HepG2 (cell line): ENCODE results near the gene FNDC3A.

Source experiments
- NFE2L1 ChIP-seq: sonication (generic); formaldehyde crosslinking; IDR thresholded peaks from 2 replicates; pipeline ENCODE4 v1.4.0; 2020; ENCODE audit warnings: missing genetic modification reagents, mild to moderate bottlenecking, borderline replicate concordance
- POLR2A ChIP-seq, 2 experiments: IDR thresholded peaks; 2 replicates each; pipeline ENCODE4 v1.6.1; 2011; ENCODE audit warnings: low read depth in 2 of 2, low read length in 2 of 2, mild to moderate bottlenecking in 1 of 2, moderate library complexity in 1 of 2; ENCODE audit not compliant: insufficient read depth in 1 of 2
- SUZ12 ChIP-seq: fragments of 150-350 bp; IDR thresholded peaks from 2 replicates; pipeline ENCODE4 v1.6.1; 2014; ENCODE audit warnings: low read depth, low read length
- TAF1 ChIP-seq: sonication (generic); formaldehyde crosslinking; IDR thresholded peaks from 2 replicates; pipeline ENCODE4 v1.4.0; 2020; ENCODE audit warnings: missing genetic modification reagents
- ZNF24 ChIP-seq: fragments of 450-650 bp; IDR thresholded peaks from 2 replicates; pipeline ENCODE4 v1.6.1; 2017; ENCODE audit warnings: antibody characterized with exemption, mild to moderate bottlenecking
- ZNF251 ChIP-seq: sonication (generic); formaldehyde crosslinking; IDR thresholded peaks from 2 replicates; pipeline ENCODE4 v1.9.0; 2021; ENCODE audit warnings: mild to moderate bottlenecking, missing genetic modification reagents
- ZNF282 ChIP-seq: fragments of 450-650 bp; IDR thresholded peaks from 2 replicates; pipeline ENCODE4 v1.6.1; 2018; ENCODE audit not compliant: partially characterized antibody
- ZNF816 ChIP-seq: sonication (generic); formaldehyde crosslinking; IDR thresholded peaks from 2 replicates; pipeline ENCODE4 v1.8.0; 2022; ENCODE audit warnings: missing genetic modification reagents, mild to moderate bottlenecking, borderline replicate concordance
- TF ChIP-seq, protein P1 (sequence below): sonication (generic); formaldehyde crosslinking; IDR thresholded peaks from 2 replicates; pipeline ENCODE4 v1.5.0; 2020; ENCODE audit warnings: mild to moderate bottlenecking, missing genetic modification reagents, moderate library complexity
- TF ChIP-seq, protein P2 (sequence below): IDR thresholded peaks from 2 replicates; pipeline ENCODE4 v1.6.1; 2016
- TF ChIP-seq, protein P3 (sequence below), 2 experiments: IDR thresholded peaks; 2 replicates each; pipeline ENCODE4 v1.6.1; 2011 to 2012; ENCODE audit warnings: low read length in 2 of 2, borderline replicate concordance in 1 of 2, low read depth in 1 of 2, mild to moderate bottlenecking in 1 of 2, moderate library complexity in 1 of 2
- TF ChIP-seq, protein P4 (sequence below): fragments of 450-650 bp; IDR thresholded peaks from 2 replicates; pipeline ENCODE4 v1.6.1; 2017
- TF ChIP-seq, protein P5 (sequence below): sonication (generic); formaldehyde crosslinking; IDR thresholded peaks from 2 replicates; pipeline ENCODE4 v1.4.0; 2020; ENCODE audit warnings: missing genetic modification reagents

DNA sequence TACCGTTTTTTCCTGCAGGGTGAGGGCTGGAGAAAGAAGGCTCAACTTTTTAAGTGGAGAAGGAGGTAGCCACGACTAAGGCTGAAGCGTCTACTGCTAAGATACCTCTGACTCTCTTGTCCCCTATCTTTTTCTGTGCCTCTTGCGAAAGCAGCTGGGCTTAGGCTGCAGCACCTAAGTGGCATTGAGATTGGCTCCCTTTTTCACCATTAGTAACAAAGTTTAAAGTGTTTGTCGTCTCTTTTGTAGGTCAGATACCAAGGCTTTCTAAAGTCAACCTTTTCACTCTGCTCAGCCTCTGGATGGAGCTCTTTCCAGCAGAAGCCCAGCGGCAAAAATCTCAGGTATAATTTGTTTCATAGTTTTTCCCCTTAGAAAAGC, 272.9 kb downstream of the FNDC3A start:
- TF ChIP-seq, protein P1, sequence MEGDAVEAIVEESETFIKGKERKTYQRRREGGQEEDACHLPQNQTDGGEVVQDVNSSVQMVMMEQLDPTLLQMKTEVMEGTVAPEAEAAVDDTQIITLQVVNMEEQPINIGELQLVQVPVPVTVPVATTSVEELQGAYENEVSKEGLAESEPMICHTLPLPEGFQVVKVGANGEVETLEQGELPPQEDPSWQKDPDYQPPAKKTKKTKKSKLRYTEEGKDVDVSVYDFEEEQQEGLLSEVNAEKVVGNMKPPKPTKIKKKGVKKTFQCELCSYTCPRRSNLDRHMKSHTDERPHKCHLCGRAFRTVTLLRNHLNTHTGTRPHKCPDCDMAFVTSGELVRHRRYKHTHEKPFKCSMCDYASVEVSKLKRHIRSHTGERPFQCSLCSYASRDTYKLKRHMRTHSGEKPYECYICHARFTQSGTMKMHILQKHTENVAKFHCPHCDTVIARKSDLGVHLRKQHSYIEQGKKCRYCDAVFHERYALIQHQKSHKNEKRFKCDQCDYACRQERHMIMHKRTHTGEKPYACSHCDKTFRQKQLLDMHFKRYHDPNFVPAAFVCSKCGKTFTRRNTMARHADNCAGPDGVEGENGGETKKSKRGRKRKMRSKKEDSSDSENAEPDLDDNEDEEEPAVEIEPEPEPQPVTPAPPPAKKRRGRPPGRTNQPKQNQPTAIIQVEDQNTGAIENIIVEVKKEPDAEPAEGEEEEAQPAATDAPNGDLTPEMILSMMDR (CRISPR knock-in tag): 0 out of 2 replicates have a peak, but pooled peaks have one; percentile 32
- no peak for TF ChIP-seq ZNF816 (CRISPR knock-in tag)
- no peak for TF ChIP-seq ZNF282
- no peak for TF ChIP-seq SUZ12
- TF ChIP-seq, protein P2, sequence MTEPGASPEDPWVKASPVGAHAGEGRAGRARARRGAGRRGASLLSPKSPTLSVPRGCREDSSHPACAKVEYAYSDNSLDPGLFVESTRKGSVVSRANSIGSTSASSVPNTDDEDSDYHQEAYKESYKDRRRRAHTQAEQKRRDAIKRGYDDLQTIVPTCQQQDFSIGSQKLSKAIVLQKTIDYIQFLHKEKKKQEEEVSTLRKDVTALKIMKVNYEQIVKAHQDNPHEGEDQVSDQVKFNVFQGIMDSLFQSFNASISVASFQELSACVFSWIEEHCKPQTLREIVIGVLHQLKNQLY (CRISPR knock-in tag): no peak
- TF ChIP-seq NFE2L1 (CRISPR knock-in tag): no peak
- TF ChIP-seq, protein P3, sequence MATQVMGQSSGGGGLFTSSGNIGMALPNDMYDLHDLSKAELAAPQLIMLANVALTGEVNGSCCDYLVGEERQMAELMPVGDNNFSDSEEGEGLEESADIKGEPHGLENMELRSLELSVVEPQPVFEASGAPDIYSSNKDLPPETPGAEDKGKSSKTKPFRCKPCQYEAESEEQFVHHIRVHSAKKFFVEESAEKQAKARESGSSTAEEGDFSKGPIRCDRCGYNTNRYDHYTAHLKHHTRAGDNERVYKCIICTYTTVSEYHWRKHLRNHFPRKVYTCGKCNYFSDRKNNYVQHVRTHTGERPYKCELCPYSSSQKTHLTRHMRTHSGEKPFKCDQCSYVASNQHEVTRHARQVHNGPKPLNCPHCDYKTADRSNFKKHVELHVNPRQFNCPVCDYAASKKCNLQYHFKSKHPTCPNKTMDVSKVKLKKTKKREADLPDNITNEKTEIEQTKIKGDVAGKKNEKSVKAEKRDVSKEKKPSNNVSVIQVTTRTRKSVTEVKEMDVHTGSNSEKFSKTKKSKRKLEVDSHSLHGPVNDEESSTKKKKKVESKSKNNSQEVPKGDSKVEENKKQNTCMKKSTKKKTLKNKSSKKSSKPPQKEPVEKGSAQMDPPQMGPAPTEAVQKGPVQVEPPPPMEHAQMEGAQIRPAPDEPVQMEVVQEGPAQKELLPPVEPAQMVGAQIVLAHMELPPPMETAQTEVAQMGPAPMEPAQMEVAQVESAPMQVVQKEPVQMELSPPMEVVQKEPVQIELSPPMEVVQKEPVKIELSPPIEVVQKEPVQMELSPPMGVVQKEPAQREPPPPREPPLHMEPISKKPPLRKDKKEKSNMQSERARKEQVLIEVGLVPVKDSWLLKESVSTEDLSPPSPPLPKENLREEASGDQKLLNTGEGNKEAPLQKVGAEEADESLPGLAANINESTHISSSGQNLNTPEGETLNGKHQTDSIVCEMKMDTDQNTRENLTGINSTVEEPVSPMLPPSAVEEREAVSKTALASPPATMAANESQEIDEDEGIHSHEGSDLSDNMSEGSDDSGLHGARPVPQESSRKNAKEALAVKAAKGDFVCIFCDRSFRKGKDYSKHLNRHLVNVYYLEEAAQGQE (IDR thresholded peaks at IDR 0.05; ENCODE audit: borderline replicate concordance in 1 of 2, low read depth in 1 of 2, low read length in 2 of 2): no peak
- TF ChIP-seq ZNF24: no peak
- TF ChIP-seq, protein P4, sequence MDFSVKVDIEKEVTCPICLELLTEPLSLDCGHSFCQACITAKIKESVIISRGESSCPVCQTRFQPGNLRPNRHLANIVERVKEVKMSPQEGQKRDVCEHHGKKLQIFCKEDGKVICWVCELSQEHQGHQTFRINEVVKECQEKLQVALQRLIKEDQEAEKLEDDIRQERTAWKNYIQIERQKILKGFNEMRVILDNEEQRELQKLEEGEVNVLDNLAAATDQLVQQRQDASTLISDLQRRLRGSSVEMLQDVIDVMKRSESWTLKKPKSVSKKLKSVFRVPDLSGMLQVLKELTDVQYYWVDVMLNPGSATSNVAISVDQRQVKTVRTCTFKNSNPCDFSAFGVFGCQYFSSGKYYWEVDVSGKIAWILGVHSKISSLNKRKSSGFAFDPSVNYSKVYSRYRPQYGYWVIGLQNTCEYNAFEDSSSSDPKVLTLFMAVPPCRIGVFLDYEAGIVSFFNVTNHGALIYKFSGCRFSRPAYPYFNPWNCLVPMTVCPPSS: no peak
- TF ChIP-seq ZNF251: no peak
- TF ChIP-seq POLR2A (IDR thresholded peaks at IDR 0.05; ENCODE audit: insufficient read depth in 1 of 2, low read depth in 2 of 2, low read length in 2 of 2): no peak
- no peak for TF ChIP-seq TAF1 (CRISPR knock-in tag)
- TF ChIP-seq, protein P5, sequence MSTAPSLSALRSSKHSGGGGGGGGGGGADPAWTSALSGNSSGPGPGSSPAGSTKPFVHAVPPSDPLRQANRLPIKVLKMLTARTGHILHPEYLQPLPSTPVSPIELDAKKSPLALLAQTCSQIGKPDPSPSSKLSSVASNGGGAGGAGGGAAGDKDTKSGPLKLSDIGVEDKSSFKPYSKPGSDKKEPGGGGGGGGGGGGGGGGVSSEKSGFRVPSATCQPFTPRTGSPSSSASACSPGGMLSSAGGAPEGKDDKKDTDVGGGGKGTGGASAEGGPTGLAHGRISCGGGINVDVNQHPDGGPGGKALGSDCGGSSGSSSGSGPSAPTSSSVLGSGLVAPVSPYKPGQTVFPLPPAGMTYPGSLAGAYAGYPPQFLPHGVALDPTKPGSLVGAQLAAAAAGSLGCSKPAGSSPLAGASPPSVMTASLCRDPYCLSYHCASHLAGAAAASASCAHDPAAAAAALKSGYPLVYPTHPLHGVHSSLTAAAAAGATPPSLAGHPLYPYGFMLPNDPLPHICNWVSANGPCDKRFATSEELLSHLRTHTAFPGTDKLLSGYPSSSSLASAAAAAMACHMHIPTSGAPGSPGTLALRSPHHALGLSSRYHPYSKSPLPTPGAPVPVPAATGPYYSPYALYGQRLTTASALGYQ (CRISPR knock-in tag): no peak
